RWPE2 (cell line): ENCODE measurements around the gene PLCL2.

Source experiments
- ATAC-seq: fragments of 200-7000 bp; cut with Tn5 transposase; 3 replicates; pipeline ENCODE4 v1.9.1; 2021; ENCODE audit warnings: low read depth
- DNase-seq: peaks from one replicate; pipeline ENCODE4 v3.0.0-alpha.2; 2020; ENCODE audit warnings: low spot score
- H3K27ac ChIP-seq: fragments of 450-650 bp; 2 replicates; pipeline ENCODE4 v1.5.1; 2017; ENCODE audit warnings: mild to moderate bottlenecking; ENCODE audit not compliant: poor library complexity, severe bottlenecking
- H3K27me3 ChIP-seq: fragments of 250-450 bp; sonication (Bioruptor Pico); 2 replicates; pipeline ENCODE4 v1.5.1; 2021; ENCODE audit warnings: mild to moderate bottlenecking, moderate library complexity; ENCODE audit not compliant: insufficient read depth, poor library complexity, severe bottlenecking
- H3K36me3 ChIP-seq: fragments of 250-450 bp; sonication (Bioruptor Pico); 2 replicates; pipeline ENCODE4 v1.5.1; 2020; ENCODE audit warnings: low read depth, mild to moderate bottlenecking, moderate library complexity
- H3K4me1 ChIP-seq: fragments of 250-450 bp; sonication (Bioruptor Pico); 2 replicates; pipeline ENCODE4 v1.5.1; 2021; ENCODE audit warnings: mild to moderate bottlenecking, moderate library complexity; ENCODE audit not compliant: insufficient read depth, poor library complexity, severe bottlenecking
- H3K4me3 ChIP-seq: fragments of 250-450 bp; sonication (Bioruptor Pico); 2 replicates; pipeline ENCODE4 v1.5.1; 2021; ENCODE audit warnings: mild to moderate bottlenecking, moderate library complexity; ENCODE audit not compliant: severe bottlenecking
- H3K9me3 ChIP-seq: fragments of 250-450 bp; sonication (Bioruptor Pico); 2 replicates; pipeline ENCODE4 v1.5.1; 2021; ENCODE audit warnings: mild to moderate bottlenecking, moderate library complexity; ENCODE audit not compliant: severe bottlenecking
- TF ChIP-seq, protein P1 (sequence below): fragments of 450-650 bp; IDR thresholded peaks from one replicate; pipeline ENCODE4 v1.5.1; 2017; ENCODE audit warnings: mild to moderate bottlenecking, moderate library complexity; ENCODE audit not compliant: poor library complexity, severe bottlenecking

PLCL2 gene

GRCh38 chr3:17065881-17066280 is 181.1 kb downstream of the PLCL2 start:
- Histone ChIP-seq H3K9me3 (no peaks in the 10 kb centered on the region), H3K4me3 (no peak overlapping the region), H3K36me3 (no peaks in the 10 kb centered on the region), H3K27me3 (no peaks in the 10 kb centered on the region), H3K27ac (no peak overlapping the region), H3K4me1 (no peaks in the 10 kb centered on the region)
- ATAC-seq, result no peak
- no peak for DNase-seq
- TF ChIP-seq, protein P1, sequence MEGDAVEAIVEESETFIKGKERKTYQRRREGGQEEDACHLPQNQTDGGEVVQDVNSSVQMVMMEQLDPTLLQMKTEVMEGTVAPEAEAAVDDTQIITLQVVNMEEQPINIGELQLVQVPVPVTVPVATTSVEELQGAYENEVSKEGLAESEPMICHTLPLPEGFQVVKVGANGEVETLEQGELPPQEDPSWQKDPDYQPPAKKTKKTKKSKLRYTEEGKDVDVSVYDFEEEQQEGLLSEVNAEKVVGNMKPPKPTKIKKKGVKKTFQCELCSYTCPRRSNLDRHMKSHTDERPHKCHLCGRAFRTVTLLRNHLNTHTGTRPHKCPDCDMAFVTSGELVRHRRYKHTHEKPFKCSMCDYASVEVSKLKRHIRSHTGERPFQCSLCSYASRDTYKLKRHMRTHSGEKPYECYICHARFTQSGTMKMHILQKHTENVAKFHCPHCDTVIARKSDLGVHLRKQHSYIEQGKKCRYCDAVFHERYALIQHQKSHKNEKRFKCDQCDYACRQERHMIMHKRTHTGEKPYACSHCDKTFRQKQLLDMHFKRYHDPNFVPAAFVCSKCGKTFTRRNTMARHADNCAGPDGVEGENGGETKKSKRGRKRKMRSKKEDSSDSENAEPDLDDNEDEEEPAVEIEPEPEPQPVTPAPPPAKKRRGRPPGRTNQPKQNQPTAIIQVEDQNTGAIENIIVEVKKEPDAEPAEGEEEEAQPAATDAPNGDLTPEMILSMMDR, result no peak

- H3K9me3 ChIP-seq, result no peaks in the 10 kb centered on the region
- TF ChIP-seq, protein P1, result no peak
- H3K27me3 ChIP-seq, result no peaks in the 10 kb centered on the region
- ATAC-seq, result no peak
- no peak overlapping the region for H3K27ac ChIP-seq
- DNase-seq, result no peak
- H3K4me3 ChIP-seq, result no peak overlapping the region
- H3K4me1 ChIP-seq, result no peaks in the 10 kb centered on the region
- H3K36me3 ChIP-seq, result no peaks in the 10 kb centered on the region
These were observed 185.0 kb downstream of the PLCL2 start for GRCh38 chr3:17069754-17070153.

GRCh38 chr3:17070161-17070959 is 185.6 kb downstream of the PLCL2 start:
- H3K4me3 ChIP-seq, result no peak overlapping the region
- H3K27ac ChIP-seq, result no peak overlapping the region
- TF ChIP-seq, protein P1, result no peak
- no peaks in the 10 kb centered on the region for H3K9me3 ChIP-seq
- H3K27me3 ChIP-seq, result no peaks in the 10 kb centered on the region
- no peaks in the 10 kb centered on the region for H3K36me3 ChIP-seq
- no peak for ATAC-seq
- DNase-seq, result no peak
- no peaks in the 10 kb centered on the region for H3K4me1 ChIP-seq

DNA sequence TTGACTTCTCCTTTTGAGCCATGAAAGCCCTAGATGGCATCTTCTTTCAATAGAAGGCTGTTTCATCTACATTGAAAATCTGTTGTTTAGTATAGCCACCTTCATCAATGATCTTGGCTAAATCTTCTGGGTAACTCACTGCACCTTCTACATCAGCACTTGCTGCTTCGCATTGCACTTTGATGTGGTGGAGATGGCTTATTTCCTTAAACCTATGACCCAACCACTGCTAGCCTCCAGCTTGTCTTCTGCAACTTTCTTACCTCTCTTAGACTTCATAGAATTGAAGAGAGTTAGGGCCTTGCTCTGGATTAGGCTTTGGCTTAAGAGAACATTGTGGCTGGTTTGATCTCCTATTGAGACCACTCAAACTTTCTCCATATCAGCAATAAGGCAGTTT is 189.8 kb downstream of the PLCL2 start:
- ATAC-seq, result no peak
- Histone ChIP-seq H3K36me3 (no peaks in the 10 kb centered on the region), H3K4me1 (no peaks in the 10 kb centered on the region), H3K27ac (no peak overlapping the region), H3K4me3 (no peak overlapping the region), H3K27me3 (no peaks in the 10 kb centered on the region), H3K9me3 (no peaks in the 10 kb centered on the region)
- no peak for DNase-seq
- TF ChIP-seq, protein P1, result no peak

DNA sequence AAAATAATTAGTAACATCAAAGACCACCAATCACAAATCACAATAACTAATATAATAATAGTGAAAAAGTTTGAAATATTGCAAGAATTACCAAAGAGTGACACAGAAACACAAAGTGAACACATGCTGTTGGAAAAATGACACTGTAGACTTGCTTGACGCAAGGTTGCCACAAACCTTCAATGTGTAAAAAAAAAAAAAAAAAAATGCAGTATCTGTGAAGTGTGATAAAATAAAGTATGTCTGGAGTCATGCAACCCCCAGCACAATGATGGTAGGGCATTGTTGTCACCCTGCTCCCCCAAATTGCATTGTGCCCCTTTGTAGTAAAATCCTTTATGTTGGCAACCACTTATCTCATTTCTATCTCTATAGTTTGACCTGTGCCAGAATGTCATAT is 190.6 kb downstream of the PLCL2 start:
- H3K9me3 ChIP-seq, result no peaks in the 10 kb centered on the region
- TF ChIP-seq, protein P1, result no peak
- ATAC-seq (no peak), DNase-seq (no peak)
- no peaks in the 10 kb centered on the region for H3K36me3 ChIP-seq
- no peak overlapping the region for H3K27ac ChIP-seq
- H3K4me3 ChIP-seq, result no peak overlapping the region
- no peaks in the 10 kb centered on the region for H3K27me3 ChIP-seq
- no peaks in the 10 kb centered on the region for H3K4me1 ChIP-seq
